Lower leg skin (tissue), 3 donors: ENCODE results near the gene HSF5.

Experiments used
- CTCF ChIP-seq, 3 donors: fragments of 450-650 bp; IDR thresholded peaks; one replicate each; pipeline ENCODE4 v1.5.1; 2016; ENCODE audit warnings: antibody characterized with exemption in 3 of 3, mild to moderate bottlenecking in 3 of 3, moderate library complexity in 2 of 3
- POLR2A ChIP-seq, 2 donors: fragments of 450-650 bp; IDR thresholded peaks; one replicate each; pipeline ENCODE4 v1.6.1; 2016 to 2017; ENCODE audit warnings: antibody characterized with exemption in 2 of 2, mild to moderate bottlenecking in 1 of 2, moderate library complexity in 1 of 2

DNA sequence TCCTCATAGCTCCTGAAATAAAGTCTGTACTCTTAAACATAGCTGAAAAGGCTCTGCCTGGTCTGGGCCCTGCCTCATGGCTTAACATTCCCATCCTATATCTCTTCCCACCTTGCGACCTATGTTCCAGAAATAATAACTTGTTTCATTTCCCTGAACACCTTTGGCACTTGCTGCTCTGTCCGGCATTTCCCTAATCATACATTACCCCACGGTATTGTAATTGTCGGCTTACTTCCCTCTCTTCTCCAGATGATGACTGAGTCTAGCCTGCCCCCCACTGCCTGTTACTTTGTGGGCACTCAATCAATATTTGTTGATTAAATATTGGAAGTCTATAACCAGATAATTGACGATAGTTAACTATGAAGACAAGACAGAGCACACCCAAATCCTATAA is 113.0 kb downstream of the HSF5 start:
- TF ChIP-seq POLR2A (IDR thresholded peaks at IDR 0.05) (no peak), CTCF (IDR thresholded peaks at IDR 0.05) (no peak)
